Liver (tissue), 9 donors: ENCODE data around the gene L3MBTL1. TPM values are rescaled to one million over a fixed set of nuclear protein-coding genes. Genes with fewer than 3 reads are reported as not detected.

Experiments
- DNase-seq: peaks from one replicate; pipeline ENCODE4 v3.0.0-alpha.2; 2017; ENCODE audit warnings: low spot score
- H3K27ac ChIP-seq, 2 donors: one replicate each; pipeline ENCODE4 v1.7.0; 2013; ENCODE audit warnings: inconsistent platforms in 2 of 2, low read length in 2 of 2, control low read depth in 1 of 2, low read depth in 1 of 2, mild to moderate bottlenecking in 1 of 2
- H3K27me3 ChIP-seq, 4 donors: one replicate each; pipeline versions ENCODE4 v1.6.1 to v1.7.0; 2013; ENCODE audit warnings: low read length in 3 of 4, inconsistent platforms in 1 of 4, mild to moderate bottlenecking in 1 of 4, moderate library complexity in 1 of 4; ENCODE audit not compliant: control insufficient read depth in 4 of 4, insufficient read depth in 4 of 4
- H3K36me3 ChIP-seq, 4 donors: one replicate each; pipeline versions ENCODE4 v1.6.1 to v1.7.0; 2013; ENCODE audit warnings: low read length in 3 of 4, mild to moderate bottlenecking in 3 of 4, low read depth in 1 of 4, moderate library complexity in 1 of 4; ENCODE audit not compliant: control insufficient read depth in 4 of 4, insufficient read depth in 3 of 4
- H3K4me1 ChIP-seq, 4 donors: one replicate each; pipeline versions ENCODE4 v1.6.1 to v1.7.0; 2013; ENCODE audit warnings: low read length in 3 of 4, mild to moderate bottlenecking in 3 of 4, moderate library complexity in 1 of 4; ENCODE audit not compliant: control insufficient read depth in 4 of 4, insufficient read depth in 4 of 4
- H3K4me3 ChIP-seq, 3 donors: one replicate each; pipeline versions ENCODE4 v1.6.1 to v1.7.0; 2013; ENCODE audit warnings: low read length in 3 of 3, control low read depth in 1 of 3, low read depth in 1 of 3, mild to moderate bottlenecking in 1 of 3
- H3K9ac ChIP-seq, 2 donors: one replicate each; pipeline ENCODE4 v1.7.0; 2013; ENCODE audit warnings: low read length in 2 of 2, mild to moderate bottlenecking in 2 of 2, moderate library complexity in 2 of 2, control low read depth in 1 of 2, low read depth in 1 of 2
- H3K9me3 ChIP-seq, 4 donors: one replicate each; pipeline versions ENCODE4 v1.6.1 to v1.7.0; 2013; ENCODE audit warnings: low read length in 3 of 4; ENCODE audit not compliant: control insufficient read depth in 4 of 4
- EGR1 ChIP-seq, 2 donors: IDR thresholded peaks; 2 replicates each; pipeline ENCODE4 v1.6.1; 2016 to 2018; ENCODE audit warnings: antibody characterized with exemption in 2 of 2, low read depth in 2 of 2
- FOXA1 ChIP-seq: IDR thresholded peaks from 2 replicates; pipeline ENCODE4 v1.6.1; 2016; ENCODE audit warnings: antibody characterized with exemption
- FOXA2 ChIP-seq: IDR thresholded peaks from 2 replicates; pipeline ENCODE4 v1.6.1; 2016; ENCODE audit warnings: antibody characterized with exemption
- GABPA ChIP-seq, 2 donors: IDR thresholded peaks in 1 of 2; conservative IDR thresholded peaks in 1 of 2; 2 replicates each; pipeline ENCODE4 v1.6.1; 2016; ENCODE audit warnings: antibody characterized with exemption in 2 of 2, mild to moderate bottlenecking in 1 of 2, moderate library complexity in 1 of 2
- HNF4A ChIP-seq, 2 donors: conservative IDR thresholded peaks; 2 replicates each; pipeline ENCODE4 v1.6.1; 2016; ENCODE audit warnings: antibody characterized with exemption in 2 of 2, mild to moderate bottlenecking in 2 of 2
- HNF4G ChIP-seq: IDR thresholded peaks from 2 replicates; pipeline ENCODE4 v1.6.1; 2016; ENCODE audit warnings: antibody characterized with exemption
- JUND ChIP-seq, 2 donors: IDR thresholded peaks; 2 replicates each; pipeline ENCODE4 v1.6.1; 2016; ENCODE audit warnings: antibody characterized with exemption in 2 of 2
- NR2F2 ChIP-seq: IDR thresholded peaks from 2 replicates; pipeline ENCODE4 v1.6.1; 2016; ENCODE audit warnings: antibody characterized with exemption
- RAD21 ChIP-seq, 2 donors: IDR thresholded peaks; 2 replicates each; pipeline ENCODE4 v1.6.1; 2016; ENCODE audit warnings: antibody characterized with exemption in 2 of 2, mild to moderate bottlenecking in 2 of 2
- RXRA ChIP-seq, 2 donors: IDR thresholded peaks; 2 replicates each; pipeline ENCODE4 v1.6.1; 2017 to 2018; ENCODE audit warnings: antibody characterized with exemption in 2 of 2, mild to moderate bottlenecking in 1 of 2
- SP1 ChIP-seq: IDR thresholded peaks from 2 replicates; pipeline ENCODE4 v1.6.1; 2018; ENCODE audit warnings: antibody characterized with exemption, mild to moderate bottlenecking
- TAF1 ChIP-seq: conservative IDR thresholded peaks from 2 replicates; pipeline ENCODE4 v1.6.1; 2016; ENCODE audit warnings: antibody characterized with exemption, mild to moderate bottlenecking
- YY1 ChIP-seq: IDR thresholded peaks from 2 replicates; pipeline ENCODE4 v1.6.1; 2016; ENCODE audit warnings: antibody characterized with exemption, mild to moderate bottlenecking
- WGBS: extraction: QIAGEN DNeasy Blood & Tissue Kit; methylation state at CpG from one replicate; pipeline ENCODE4 v1.1.7; 2013; 5-methylcytosine and 5-hydroxymethylcytosine counted together
- polyA plus RNA-seq, 2 donors: library from polyadenylated mRNA; stranded (reverse) in 1 of 2; unstranded in 1 of 2; fragments of 200-250 nt in 1 of 2; fragments of >200 nt in 1 of 2; fragmentation: Nextera tagmentation in 1 of 2; extraction: Ambion mirVana in 1 of 2; gene quantifications; one replicate each; pipeline versions ENCODE4 v1.2.1 to v1.2.3, GENCODE V29; 2013 to 2015
- total RNA-seq, 2 donors: library from RNA; depleted of rRNA; stranded (reverse); fragments of >200 nt; gene quantifications; one replicate each; pipeline ENCODE4 v1.2.3, GENCODE V29; 2014
- TF ChIP-seq, protein P1 (sequence below): IDR thresholded peaks from 2 replicates; pipeline ENCODE4 v1.6.1; 2016; ENCODE audit warnings: antibody characterized with exemption
- TF ChIP-seq, protein P2 (sequence below): fragments of 150-350 bp; IDR thresholded peaks from 2 replicates; pipeline ENCODE4 v1.5.1; 2017; ENCODE audit warnings: improper control_type of control experiment, low read depth, low read length; ENCODE audit not compliant: missing input control
- TF ChIP-seq, protein P3 (sequence below): IDR thresholded peaks from 2 replicates; pipeline ENCODE4 v1.6.1; 2016; ENCODE audit warnings: antibody characterized with exemption
- TF ChIP-seq, protein P4 (sequence below): IDR thresholded peaks from 2 replicates; pipeline ENCODE4 v1.6.1; 2016; ENCODE audit warnings: antibody characterized with exemption, mild to moderate bottlenecking
- TF ChIP-seq, protein P5 (sequence below): IDR thresholded peaks from 2 replicates; pipeline ENCODE4 v1.6.1; 2016; ENCODE audit warnings: antibody characterized with exemption
- donor health status: healthy.
- donor health status: healthy.
- donor health status: healthy.
- donor health status: healthy.
- donor health status: healthy.

Gene L3MBTL1
- total and polyA plus RNA-seq, 4 donors = 0.45 to 5.6 (median 2.0) TPM

DNA sequence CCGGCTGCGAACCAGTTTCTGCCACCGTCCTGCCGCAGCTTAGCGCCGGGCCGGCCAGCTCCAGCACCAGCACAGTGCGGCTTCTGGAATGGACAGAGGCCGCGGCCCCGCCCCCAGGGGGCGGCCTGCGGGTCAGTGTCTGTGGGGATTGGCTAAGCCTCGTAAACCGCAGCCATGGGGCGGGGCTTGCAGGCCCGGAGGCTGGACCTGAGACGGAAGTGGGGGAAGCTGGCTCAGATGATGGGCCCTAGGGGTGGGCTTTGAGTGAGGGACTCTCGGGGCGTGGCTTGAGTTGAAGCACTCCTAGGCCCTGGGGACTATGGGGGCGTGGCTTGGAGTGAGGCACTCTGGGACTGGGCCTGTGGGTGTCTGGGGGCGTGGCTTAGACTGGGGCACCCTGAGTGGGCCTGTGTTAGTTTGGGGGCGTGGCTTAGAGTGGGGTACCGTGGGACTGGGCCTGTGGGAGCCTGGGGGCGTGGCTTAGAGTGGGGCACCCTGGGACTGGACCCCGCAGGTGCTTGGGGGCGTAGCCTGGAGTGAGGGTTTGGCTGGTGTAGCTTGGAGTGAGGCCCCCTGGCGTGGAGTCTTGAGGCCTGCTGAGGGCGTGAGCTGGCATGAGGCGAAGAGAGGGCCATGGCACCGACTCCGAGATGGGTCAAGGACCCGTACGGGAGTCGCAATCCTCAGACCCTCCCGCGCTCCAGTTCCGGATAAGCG lies 6.6 kb downstream of the L3MBTL1 start:
- Histone ChIP-seq H3K9me3 (no peaks in the 10 kb centered on the region), H3K27ac (peak overlapping the region in 1 of 2 donors; percentile 44)

More for the DNA sequence above, 6.6 kb downstream of the L3MBTL1 start:
- Histone ChIP-seq H3K27me3 (no peaks in the 10 kb centered on the region), H3K4me1 (peaks cover 0 to 15% (median 8%) of the 10 kb centered on the region in 4 donors), H3K9ac (peak overlapping the region in 1 of 2 donors; percentile 56), H3K4me3 (peak overlapping the region; percentile 56 to 85 (median 59)), H3K36me3 (no peaks in the 10 kb centered on the region)
- DNase-seq = peak; percentile 95
- WGBS = 41% methylated on average over 39 of the region's 39 CpGs
- TF ChIP-seq, protein P1, sequence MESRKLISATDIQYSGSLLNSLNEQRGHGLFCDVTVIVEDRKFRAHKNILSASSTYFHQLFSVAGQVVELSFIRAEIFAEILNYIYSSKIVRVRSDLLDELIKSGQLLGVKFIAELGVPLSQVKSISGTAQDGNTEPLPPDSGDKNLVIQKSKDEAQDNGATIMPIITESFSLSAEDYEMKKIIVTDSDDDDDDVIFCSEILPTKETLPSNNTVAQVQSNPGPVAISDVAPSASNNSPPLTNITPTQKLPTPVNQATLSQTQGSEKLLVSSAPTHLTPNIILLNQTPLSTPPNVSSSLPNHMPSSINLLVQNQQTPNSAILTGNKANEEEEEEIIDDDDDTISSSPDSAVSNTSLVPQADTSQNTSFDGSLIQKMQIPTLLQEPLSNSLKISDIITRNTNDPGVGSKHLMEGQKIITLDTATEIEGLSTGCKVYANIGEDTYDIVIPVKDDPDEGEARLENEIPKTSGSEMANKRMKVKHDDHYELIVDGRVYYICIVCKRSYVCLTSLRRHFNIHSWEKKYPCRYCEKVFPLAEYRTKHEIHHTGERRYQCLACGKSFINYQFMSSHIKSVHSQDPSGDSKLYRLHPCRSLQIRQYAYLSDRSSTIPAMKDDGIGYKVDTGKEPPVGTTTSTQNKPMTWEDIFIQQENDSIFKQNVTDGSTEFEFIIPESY = no peak
- TF ChIP-seq RAD21 (IDR thresholded peaks at IDR 0.05) = peak; percentile 17 to 43
- TF ChIP-seq NR2F2 = no peak
- TF ChIP-seq FOXA2 = peak; percentile 18
- TF ChIP-seq TAF1 = peak; percentile 41
- TF ChIP-seq JUND (IDR thresholded peaks at IDR 0.05) = no peak
- peak; percentile 18 for TF ChIP-seq HNF4G
- TF ChIP-seq SP1 = peak; percentile 90
- TF ChIP-seq, protein P2, sequence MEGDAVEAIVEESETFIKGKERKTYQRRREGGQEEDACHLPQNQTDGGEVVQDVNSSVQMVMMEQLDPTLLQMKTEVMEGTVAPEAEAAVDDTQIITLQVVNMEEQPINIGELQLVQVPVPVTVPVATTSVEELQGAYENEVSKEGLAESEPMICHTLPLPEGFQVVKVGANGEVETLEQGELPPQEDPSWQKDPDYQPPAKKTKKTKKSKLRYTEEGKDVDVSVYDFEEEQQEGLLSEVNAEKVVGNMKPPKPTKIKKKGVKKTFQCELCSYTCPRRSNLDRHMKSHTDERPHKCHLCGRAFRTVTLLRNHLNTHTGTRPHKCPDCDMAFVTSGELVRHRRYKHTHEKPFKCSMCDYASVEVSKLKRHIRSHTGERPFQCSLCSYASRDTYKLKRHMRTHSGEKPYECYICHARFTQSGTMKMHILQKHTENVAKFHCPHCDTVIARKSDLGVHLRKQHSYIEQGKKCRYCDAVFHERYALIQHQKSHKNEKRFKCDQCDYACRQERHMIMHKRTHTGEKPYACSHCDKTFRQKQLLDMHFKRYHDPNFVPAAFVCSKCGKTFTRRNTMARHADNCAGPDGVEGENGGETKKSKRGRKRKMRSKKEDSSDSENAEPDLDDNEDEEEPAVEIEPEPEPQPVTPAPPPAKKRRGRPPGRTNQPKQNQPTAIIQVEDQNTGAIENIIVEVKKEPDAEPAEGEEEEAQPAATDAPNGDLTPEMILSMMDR = peak; percentile 30
- TF ChIP-seq HNF4A (conservative IDR thresholded peaks at IDR 0.05) = peak in 1 of 2 donors; percentile 15
- TF ChIP-seq, protein P3, sequence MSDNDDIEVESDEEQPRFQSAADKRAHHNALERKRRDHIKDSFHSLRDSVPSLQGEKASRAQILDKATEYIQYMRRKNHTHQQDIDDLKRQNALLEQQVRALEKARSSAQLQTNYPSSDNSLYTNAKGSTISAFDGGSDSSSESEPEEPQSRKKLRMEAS = peak; percentile 52
- TF ChIP-seq GABPA (IDR thresholded peaks at IDR 0.05 in 1 of 2, conservative IDR thresholded peaks at IDR 0.05 in 1 of 2) = peak; percentile 45 to 77
- TF ChIP-seq, protein P4, sequence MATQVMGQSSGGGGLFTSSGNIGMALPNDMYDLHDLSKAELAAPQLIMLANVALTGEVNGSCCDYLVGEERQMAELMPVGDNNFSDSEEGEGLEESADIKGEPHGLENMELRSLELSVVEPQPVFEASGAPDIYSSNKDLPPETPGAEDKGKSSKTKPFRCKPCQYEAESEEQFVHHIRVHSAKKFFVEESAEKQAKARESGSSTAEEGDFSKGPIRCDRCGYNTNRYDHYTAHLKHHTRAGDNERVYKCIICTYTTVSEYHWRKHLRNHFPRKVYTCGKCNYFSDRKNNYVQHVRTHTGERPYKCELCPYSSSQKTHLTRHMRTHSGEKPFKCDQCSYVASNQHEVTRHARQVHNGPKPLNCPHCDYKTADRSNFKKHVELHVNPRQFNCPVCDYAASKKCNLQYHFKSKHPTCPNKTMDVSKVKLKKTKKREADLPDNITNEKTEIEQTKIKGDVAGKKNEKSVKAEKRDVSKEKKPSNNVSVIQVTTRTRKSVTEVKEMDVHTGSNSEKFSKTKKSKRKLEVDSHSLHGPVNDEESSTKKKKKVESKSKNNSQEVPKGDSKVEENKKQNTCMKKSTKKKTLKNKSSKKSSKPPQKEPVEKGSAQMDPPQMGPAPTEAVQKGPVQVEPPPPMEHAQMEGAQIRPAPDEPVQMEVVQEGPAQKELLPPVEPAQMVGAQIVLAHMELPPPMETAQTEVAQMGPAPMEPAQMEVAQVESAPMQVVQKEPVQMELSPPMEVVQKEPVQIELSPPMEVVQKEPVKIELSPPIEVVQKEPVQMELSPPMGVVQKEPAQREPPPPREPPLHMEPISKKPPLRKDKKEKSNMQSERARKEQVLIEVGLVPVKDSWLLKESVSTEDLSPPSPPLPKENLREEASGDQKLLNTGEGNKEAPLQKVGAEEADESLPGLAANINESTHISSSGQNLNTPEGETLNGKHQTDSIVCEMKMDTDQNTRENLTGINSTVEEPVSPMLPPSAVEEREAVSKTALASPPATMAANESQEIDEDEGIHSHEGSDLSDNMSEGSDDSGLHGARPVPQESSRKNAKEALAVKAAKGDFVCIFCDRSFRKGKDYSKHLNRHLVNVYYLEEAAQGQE = peak; percentile 77
- TF ChIP-seq, protein P5, sequence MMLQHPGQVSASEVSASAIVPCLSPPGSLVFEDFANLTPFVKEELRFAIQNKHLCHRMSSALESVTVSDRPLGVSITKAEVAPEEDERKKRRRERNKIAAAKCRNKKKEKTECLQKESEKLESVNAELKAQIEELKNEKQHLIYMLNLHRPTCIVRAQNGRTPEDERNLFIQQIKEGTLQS = no peak
- no peak for TF ChIP-seq EGR1 (IDR thresholded peaks at IDR 0.05; ENCODE audit: low read depth in 2 of 2)
- TF ChIP-seq FOXA1 = peak; percentile 8
- TF ChIP-seq YY1 = peak; percentile 43
- peak; percentile 42 to 48 for TF ChIP-seq RXRA (IDR thresholded peaks at IDR 0.05)
